Colon (tissue), 2 donors: ENCODE measurements around the gene GYG1.
"Not testable (repeated sequence)": the region's sequence is repeated elsewhere in the genome, so short reads cannot be mapped to it uniquely, and the experiment has no call there.

Experiments
- FAIRE-seq: peaks from 2 replicates; lab custom pipeline; 2012; peaks lifted over from hg19 to GRCh38; lab: Jason Lieb, UNC
- donor health status: control.
- donor health status: control.

GYG1 gene

DNA sequence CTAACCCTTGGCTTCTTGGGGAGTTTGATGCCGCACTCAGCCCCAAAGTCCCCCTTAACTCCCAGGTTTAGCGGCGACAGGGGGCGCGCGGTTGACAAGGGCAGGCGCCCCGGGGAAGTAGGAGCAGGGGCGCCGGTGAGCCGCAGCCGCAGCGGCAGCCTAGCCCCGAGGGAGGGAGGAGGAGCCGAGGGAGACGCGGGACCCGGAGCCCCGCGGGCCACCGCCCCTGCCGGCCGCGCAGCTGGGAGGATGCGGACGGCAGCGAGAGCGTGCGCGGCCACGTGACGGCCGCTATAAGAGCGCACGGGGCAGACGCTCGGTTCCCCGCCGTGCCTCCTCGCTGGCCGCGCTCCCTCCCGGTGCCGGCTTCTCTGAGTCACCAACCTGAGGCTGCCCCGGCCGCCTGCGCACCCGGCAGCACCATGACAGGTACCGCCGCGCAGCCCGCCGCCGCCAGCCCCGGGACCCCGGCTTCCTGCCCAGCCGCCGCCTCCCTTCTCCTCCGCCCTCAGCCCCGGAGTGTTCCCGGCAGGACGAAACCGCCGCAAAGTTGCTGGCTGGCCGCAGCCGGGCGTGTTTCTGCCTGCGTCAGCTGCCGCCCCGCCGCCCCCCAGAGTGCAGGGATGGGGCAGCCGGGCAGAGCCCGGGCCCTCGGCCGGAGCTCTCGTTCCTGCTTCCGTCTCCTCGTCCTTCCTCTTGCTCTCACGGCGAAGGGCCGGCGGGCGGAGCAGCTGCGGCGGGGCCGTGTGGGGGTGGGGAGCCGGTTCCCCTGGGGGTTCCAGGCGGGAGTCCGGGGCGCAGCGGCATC is at the start of gene GYG1:
Gene GYG1 (plus strand): TSS at position 322 of the 808 bp plus-strand sequence. CDS start 101 bp downstream, at position 423.
- no peak for FAIRE-seq

GRCh38 chr3:148943506-148944205 is 47.7 kb upstream of the GYG1 start:
- FAIRE-seq: no peak

DNA sequence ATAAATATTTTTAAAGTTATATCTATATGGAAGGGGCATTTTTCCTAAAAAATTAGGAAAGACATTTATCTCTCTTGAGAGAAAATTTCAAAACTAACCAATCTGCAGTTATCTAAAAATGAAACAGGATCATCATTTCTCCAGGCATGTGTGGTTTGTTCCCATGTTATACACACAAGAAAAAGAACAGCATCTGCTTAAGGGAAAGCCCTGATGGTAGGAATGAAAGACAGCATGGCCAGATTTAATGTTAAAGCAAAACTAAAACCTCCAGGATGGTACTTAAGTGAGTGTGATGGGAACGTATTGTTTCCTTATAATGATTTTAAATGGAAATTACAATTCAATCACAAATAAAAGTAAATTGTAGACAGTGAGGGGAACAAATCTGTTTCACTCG is 46.2 kb upstream of the GYG1 start:
- no peak for FAIRE-seq

GRCh38 chr3:148948913-148949657 is 42.3 kb upstream of the GYG1 start:
- FAIRE-seq: no peak

DNA sequence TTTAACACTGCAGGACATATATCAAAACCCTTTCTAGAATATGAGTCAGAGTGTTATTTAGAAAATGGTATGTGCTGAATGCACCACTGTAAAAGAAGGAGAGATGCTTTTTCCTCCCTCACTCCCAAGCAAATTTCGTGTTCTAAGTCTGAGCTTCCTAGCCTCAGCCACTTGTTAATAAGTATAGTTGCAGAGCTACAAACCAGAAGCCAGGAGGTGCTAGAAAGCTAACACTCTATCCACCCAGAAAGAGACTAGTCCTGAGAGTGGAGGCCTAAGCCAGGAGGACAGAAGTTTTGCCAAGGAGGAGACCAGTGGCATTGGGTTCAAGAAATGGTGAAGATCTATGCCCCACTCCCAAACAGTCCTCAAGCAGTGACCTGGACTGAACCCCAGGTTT is 40.5 kb upstream of the GYG1 start:
- FAIRE-seq: no peak

DNA sequence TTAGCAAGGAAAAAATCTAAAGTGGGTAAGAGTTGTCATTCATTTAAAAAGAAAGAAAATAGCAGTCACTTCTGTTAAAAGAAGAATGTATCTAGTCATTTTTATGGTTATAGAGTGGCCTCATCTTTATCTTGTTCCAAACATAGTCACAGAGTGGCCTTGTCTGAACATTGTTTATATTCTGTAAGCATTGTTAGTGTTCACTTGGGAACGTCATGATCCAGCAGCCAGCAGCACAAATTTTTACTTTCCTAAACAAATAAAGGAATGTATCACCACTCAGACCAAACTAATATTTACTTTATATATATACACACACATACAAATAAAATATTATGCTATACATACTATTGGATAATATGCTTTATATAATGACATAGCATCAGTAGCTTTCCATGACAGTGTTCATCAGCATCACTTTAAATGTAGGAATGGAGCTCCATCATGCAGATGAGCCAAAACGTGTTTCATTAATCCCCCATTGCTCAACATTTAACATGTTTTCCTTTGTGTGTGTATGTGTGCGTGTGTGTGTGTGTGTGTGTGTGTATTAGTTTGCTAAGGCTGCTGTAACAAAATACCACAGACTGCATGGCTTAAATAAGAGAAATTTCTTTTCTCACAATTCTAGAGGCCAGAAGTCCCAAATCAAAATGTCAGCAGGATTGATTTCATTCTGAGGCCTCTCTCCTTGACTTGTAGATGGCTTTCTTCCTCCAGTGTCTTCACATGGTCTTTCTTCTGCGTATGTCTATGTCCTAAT is 39.6 kb upstream of the GYG1 start:
- no peak for FAIRE-seq

GRCh38 chr3:148953094-148953493 is 38.2 kb upstream of the GYG1 start:
- no peak for FAIRE-seq

DNA sequence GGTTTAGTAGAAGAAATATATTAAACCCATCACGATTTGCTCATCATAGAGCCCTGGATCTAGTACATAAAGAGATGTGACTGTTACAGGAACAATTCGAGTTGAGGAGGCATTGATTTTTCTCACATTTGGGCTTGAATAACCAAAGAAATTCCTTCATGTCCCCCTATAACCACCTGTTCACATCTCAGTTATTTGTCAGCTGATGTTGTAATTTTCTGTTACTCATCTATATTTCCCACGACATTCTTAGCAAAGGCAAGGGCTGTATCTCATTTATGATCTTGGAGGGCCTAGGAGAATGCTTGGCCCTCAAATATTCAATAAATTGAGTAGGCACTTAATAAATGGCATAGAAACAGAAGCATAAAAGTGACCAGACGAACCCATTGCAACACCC is 36.4 kb upstream of the GYG1 start:
- no peak for FAIRE-seq

GRCh38 chr3:148955544-148956346 is 35.6 kb upstream of the GYG1 start:
- FAIRE-seq: no peak

- no peak for FAIRE-seq
Observed at GRCh38 chr3:148957586-148957985, 33.8 kb upstream of the GYG1 start.

GRCh38 chr3:148958696-148959095 is 32.6 kb upstream of the GYG1 start:
- no peak for FAIRE-seq

GRCh38 chr3:148962513-148962912 is 28.8 kb upstream of the GYG1 start:
- FAIRE-seq: no peak

DNA sequence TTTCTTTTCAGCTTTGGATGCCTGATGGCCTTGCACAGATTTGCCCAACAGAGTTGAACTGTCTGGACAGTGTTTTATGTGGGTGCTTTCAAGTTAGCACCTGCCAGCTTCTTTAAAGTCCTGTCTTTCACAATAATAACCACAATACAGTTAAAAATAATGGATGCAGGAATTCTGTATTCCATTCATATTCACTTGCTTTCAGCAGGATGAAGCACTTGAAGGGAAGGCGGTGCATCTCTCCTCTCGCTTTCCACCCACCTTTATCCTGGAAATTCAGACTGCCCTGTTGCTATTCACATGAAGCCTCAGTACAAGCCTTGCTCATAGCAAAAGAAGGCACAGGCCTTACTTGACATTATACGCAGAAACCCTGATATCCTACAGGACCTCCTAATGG is 26.5 kb upstream of the GYG1 start:
- no peak for FAIRE-seq

- FAIRE-seq: no peak
Observed at GRCh38 chr3:148968321-148968720, 23.0 kb upstream of the GYG1 start.

DNA sequence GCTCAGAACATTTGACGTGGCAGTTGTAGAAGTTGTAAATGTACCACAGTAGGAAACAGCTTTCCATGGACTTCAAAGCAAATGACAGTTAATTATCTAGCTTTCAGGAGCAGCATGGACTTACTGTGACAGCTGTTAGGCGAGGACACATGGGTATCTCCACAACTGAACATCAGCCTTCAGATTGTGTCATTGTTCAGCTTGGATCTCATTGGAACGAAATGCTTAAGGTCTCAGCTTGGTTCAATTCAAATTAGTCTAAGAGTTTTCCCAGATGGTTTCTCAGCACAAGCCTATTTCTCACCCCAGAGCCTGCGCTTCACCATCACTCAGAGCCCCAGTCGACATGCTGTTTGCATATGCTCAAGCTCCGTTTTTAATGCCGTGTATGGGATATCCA is 21.1 kb upstream of the GYG1 start:
- no peak for FAIRE-seq

DNA sequence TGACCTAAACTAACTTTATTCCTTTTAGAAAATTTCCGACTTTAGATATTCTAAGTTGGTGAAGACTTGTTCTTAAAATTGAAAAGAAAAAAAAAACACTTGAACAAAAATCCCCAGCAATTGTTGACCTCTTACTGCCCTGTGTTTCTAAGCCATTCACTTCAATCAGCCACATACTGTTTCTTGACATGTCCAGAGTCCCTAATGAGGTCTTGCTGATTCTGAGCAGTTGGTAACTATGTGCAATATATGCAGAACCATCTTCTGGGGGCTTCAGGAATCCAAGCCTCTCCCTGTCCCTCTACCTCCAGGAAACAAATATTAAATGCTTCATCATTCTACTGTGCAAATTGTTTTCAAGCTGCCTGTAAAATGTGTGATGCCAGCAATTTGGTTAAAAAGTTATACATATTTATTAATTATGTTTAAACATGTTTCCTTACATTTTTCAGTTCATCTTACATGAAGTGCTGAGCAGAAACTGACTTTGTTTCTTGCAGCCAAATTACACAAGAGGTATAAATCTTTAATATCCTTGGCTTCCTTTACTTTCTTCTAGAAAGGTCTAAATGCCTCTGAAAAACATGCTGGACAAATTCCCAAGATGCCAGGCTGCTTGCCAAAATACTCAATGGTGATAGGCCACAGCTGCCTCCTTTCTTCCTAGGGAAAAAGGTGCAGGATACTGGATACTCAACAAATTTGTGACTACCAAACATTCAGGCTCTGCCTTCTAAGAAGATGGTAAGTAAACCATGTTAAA is 19.8 kb upstream of the GYG1 start:
- FAIRE-seq: no peak

- no peak for FAIRE-seq
Observed at GRCh38 chr3:148974726-148975125, 16.6 kb upstream of the GYG1 start.

DNA sequence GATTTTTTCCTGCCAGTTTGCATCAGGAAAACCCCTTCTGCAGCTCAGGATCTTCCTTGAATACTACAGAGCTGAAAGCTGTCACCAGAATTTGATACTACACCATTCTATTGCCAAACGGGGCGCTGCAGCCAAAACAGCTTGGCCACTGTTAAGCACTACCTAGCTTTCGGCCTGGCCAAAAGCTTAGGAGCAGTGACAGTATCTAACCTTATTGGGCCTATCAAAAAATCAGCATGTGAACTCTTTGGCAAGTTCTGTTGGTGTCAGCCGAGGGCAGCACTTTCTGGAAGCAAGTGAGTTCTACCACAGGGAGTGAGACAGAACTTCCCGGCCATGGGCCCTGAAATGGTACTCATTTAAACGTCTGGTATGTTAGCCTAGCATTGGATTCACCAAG is 16.1 kb upstream of the GYG1 start:
- FAIRE-seq: no peak

DNA sequence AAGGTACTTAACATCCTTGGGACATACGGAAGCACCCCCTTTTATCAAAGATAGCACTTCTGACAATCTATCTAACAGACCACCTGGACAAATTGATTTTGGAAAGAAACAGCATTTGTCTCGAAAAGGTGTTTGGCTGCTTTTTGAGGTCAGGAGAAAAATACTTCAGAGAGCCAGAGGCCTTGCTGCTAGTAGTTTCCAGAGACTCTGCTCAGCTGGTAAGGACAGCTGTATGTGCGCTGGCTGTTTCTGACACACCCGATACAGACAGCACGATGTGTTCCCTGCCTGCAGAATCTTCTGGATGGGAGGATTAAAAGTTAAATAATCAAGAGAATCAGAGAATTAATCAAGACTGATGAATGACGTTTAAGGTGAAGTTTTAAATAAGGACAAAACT is 15.6 kb upstream of the GYG1 start:
- FAIRE-seq: no peak

DNA sequence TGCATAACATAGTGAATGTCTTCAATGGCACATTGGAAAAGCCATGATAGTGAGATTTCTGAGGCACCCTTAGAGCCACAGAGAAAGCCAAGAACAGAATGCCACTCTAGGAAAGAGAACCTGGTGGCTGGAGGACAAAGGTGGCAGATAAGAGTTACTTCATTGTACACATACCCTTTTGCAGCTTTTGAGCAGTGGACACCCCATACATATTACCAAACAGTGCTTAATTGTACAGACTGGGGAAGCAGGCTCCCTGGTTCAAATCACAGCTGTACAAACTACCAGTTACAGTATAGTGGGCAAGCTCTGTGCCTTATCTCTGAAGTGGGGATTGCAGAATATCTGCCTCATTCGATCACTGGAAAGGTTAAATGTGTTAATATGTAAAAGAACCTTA is 10.1 kb upstream of the GYG1 start:
- no peak for FAIRE-seq

GRCh38 chr3:148987551-148987950 is 3.8 kb upstream of the GYG1 start:
- not testable (repeated sequence) for FAIRE-seq
